ENCODE data around the gene LEFTY1. TPM values are rescaled to one million over a fixed set of nuclear protein-coding genes. Genes with fewer than 3 reads are reported as not detected.

LEFTY1 gene
- total RNA-seq, 1 experiment from 2014 or later, result 0.64 TPM

Small RNA genes lying within 50 kb of the gene (microRNA-seq; reads per million reads assigned to microRNA genes)
- not detected for gene MIR6741 (ENCODE audit: borderline number of aligned reads)

Other genes with a start within 250 kb of the LEFTY1 start
- gene ENAH, start 236.0 kb downstream of the LEFTY1 start, total RNA-seq (2021; ENCODE audit: unreplicated experiment), result 100 TPM
- gene SRP9, start 111.3 kb downstream of the LEFTY1 start, total RNA-seq (2021; ENCODE audit: unreplicated experiment), result 220 TPM
- gene EPHX1, start 79.0 kb downstream of the LEFTY1 start, total RNA-seq (2021; ENCODE audit: unreplicated experiment), result 44.6 TPM
- gene TMEM63A, start 6.8 kb downstream of the LEFTY1 start, total RNA-seq (2021; ENCODE audit: unreplicated experiment), result 24.4 TPM
- 107 TPM for gene PYCR2, start 35.1 kb upstream of the LEFTY1 start, total RNA-seq (2021; ENCODE audit: unreplicated experiment)
- gene LEFTY2, start 52.1 kb upstream of the LEFTY1 start, total RNA-seq (2021; ENCODE audit: unreplicated experiment), result not detected
- 22.5 TPM for gene SDE2, start 110.2 kb upstream of the LEFTY1 start, total RNA-seq (2021; ENCODE audit: unreplicated experiment)
- 386 TPM for gene H3-3A, start 173.6 kb upstream of the LEFTY1 start, total RNA-seq (2021; ENCODE audit: unreplicated experiment)

Data from HCT116 (cell line).